Measurements from ENCODE around the gene FNBP1.

GRCh38 chr9:129995409-129996160, 47.4 kb downstream of the FNBP1 start:
- TF ChIP-seq, protein P1, sequence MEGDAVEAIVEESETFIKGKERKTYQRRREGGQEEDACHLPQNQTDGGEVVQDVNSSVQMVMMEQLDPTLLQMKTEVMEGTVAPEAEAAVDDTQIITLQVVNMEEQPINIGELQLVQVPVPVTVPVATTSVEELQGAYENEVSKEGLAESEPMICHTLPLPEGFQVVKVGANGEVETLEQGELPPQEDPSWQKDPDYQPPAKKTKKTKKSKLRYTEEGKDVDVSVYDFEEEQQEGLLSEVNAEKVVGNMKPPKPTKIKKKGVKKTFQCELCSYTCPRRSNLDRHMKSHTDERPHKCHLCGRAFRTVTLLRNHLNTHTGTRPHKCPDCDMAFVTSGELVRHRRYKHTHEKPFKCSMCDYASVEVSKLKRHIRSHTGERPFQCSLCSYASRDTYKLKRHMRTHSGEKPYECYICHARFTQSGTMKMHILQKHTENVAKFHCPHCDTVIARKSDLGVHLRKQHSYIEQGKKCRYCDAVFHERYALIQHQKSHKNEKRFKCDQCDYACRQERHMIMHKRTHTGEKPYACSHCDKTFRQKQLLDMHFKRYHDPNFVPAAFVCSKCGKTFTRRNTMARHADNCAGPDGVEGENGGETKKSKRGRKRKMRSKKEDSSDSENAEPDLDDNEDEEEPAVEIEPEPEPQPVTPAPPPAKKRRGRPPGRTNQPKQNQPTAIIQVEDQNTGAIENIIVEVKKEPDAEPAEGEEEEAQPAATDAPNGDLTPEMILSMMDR (conservative IDR thresholded peaks at IDR 0.05 in 1 of 2, IDR thresholded peaks at IDR 0.05 in 1 of 2; ENCODE audit: low read depth in 1 of 2, low read length in 2 of 2), result no peak
- no peak for TF ChIP-seq EZH2 (IDR thresholded peaks at IDR 0.05; ENCODE audit: low read length, missing control alignments)

Data from fibroblast of lung (primary cell).